Smooth muscle cell (in vitro differentiated cells): ENCODE measurements around the gene ZNF581. TPM values are rescaled to one million over a fixed set of nuclear protein-coding genes. Genes with fewer than 3 reads are reported as not detected.

Experiments
- DNase-seq: peaks from one replicate; lab custom pipeline; 2025; ENCODE audit not compliant: unreplicated experiment; lab: John Stamatoyannopoulos, UW
- H2AFZ ChIP-seq: fragments of 200-600 bp; sonication (generic); 2 replicates; pipeline ENCODE4 v1.6.0; 2016; ENCODE audit warnings: antibody characterized with exemption, low read depth, mild to moderate bottlenecking
- H3F3A ChIP-seq: fragments of 200-600 bp; sonication (generic); 2 replicates; pipeline ENCODE4 v1.6.0; 2017; ENCODE audit warnings: antibody characterized with exemption, low read depth
- H3K27ac ChIP-seq: fragments of 200-600 bp; sonication (generic); 2 replicates; pipeline ENCODE4 v1.5.1; 2016; ENCODE audit warnings: low read depth, mild to moderate bottlenecking
- H3K27me3 ChIP-seq: fragments of 200-600 bp; sonication (generic); 2 replicates; pipeline ENCODE4 v1.6.1; 2016; ENCODE audit warnings: low read depth, mild to moderate bottlenecking
- H3K36me3 ChIP-seq: fragments of 200-600 bp; sonication (generic); 2 replicates; pipeline ENCODE4 v1.5.1; 2016; ENCODE audit warnings: low read depth
- H3K4me1 ChIP-seq: fragments of 200-600 bp; sonication (generic); 2 replicates; pipeline ENCODE4 v1.5.1; 2016; ENCODE audit warnings: low read depth
- H3K4me2 ChIP-seq: fragments of 200-600 bp; sonication (generic); 2 replicates; pipeline ENCODE4 v1.6.0; 2016; ENCODE audit warnings: mild to moderate bottlenecking
- H3K4me3 ChIP-seq: fragments of 200-600 bp; sonication (generic); 2 replicates; pipeline ENCODE4 v1.5.1; 2016; ENCODE audit warnings: mild to moderate bottlenecking
- H3K79me2 ChIP-seq: fragments of 200-600 bp; sonication (generic); 2 replicates; pipeline ENCODE4 v1.6.0; 2016; ENCODE audit warnings: low read depth, mild to moderate bottlenecking
- H3K9ac ChIP-seq: fragments of 200-600 bp; sonication (generic); 2 replicates; pipeline ENCODE4 v1.6.0; 2016; ENCODE audit warnings: low read depth
- H3K9me3 ChIP-seq: fragments of 200-600 bp; sonication (generic); replicated peaks from 2 replicates; pipeline ENCODE4 v1.5.1; 2016; ENCODE audit warnings: low read depth
- H4K20me1 ChIP-seq: fragments of 200-600 bp; sonication (generic); 2 replicates; pipeline ENCODE4 v1.6.0; 2016; ENCODE audit warnings: low read depth
- CTCF ChIP-seq: fragments of 200-600 bp; sonication (generic); IDR thresholded peaks from 2 replicates; pipeline ENCODE4 v1.5.1; 2017; ENCODE audit warnings: borderline replicate concordance, mild to moderate bottlenecking, antibody characterized with exemption; ENCODE audit not compliant: insufficient read depth, poor library complexity, severe bottlenecking
- WGBS: methylation state at CpG from one replicate; pipeline ENCODE4 v1.1.7; 2016; ENCODE audit warnings: low lambda C conversion rate; 5-methylcytosine and 5-hydroxymethylcytosine counted together
- polyA plus RNA-seq: library from polyadenylated mRNA; unstranded; fragments of >200 nt; fragmentation: Nextera tagmentation; extraction: Ambion mirVana; gene quantifications from 2 replicates; pipeline ENCODE4 v1.2.1, GENCODE V29; 2016
- total RNA-seq: library from RNA; depleted of rRNA; stranded (reverse); fragments of >200 nt; gene quantifications from 2 replicates; pipeline ENCODE4 v1.2.3, GENCODE V29; 2014

ZNF581 gene
- total and polyA plus RNA-seq, 2 experiments from 2014 or later: 10.0 to 21.4 TPM

- Histone ChIP-seq H2AFZ (no peak overlapping the region), H3K27ac (peak overlapping the region; percentile 62), H3K9me3 (no peaks in the 10 kb centered on the region), H4K20me1 (no peaks in the 10 kb centered on the region), H3F3A (peaks cover 15% of the 10 kb centered on the region), H3K79me2 (peaks cover 46% of the 10 kb centered on the region), H3K36me3 (no peaks in the 10 kb centered on the region), H3K4me3 (peak overlapping the region; percentile 79), H3K4me2 (peak overlapping the region; percentile 97), H3K27me3 (no peaks in the 10 kb centered on the region), H3K9ac (peak overlapping the region; percentile 79), H3K4me1 (peaks cover 22% of the 10 kb centered on the region)
- no peak for DNase-seq
- WGBS: 67% methylated on average over 9 of the region's 12 CpGs
- TF ChIP-seq CTCF: no peak
Observed at GRCh38 chr19:55644191-55644833, 863 bp downstream of the ZNF581 start.

GRCh38 chr19:55644842-55645511 lies 1.5 kb downstream of the ZNF581 start:
- TF ChIP-seq CTCF: no peak
- peak overlapping the region; percentile 79 for H3K4me3 ChIP-seq
- peaks cover 45% of the 10 kb centered on the region for H3K79me2 ChIP-seq
- H3K27ac ChIP-seq: no peak overlapping the region
- H3K36me3 ChIP-seq: no peaks in the 10 kb centered on the region
- no peak for DNase-seq
- H4K20me1 ChIP-seq: no peaks in the 10 kb centered on the region
- H3K4me2 ChIP-seq: peak overlapping the region; percentile 97
- H3K4me1 ChIP-seq: peaks cover 22% of the 10 kb centered on the region
- H2AFZ ChIP-seq: no peak overlapping the region
- H3K9me3 ChIP-seq: no peaks in the 10 kb centered on the region
- no peak overlapping the region for H3K9ac ChIP-seq
- H3F3A ChIP-seq: peaks cover 12% of the 10 kb centered on the region
- H3K27me3 ChIP-seq: no peaks in the 10 kb centered on the region
- 94% methylated on average over 28 of the region's 28 CpGs for WGBS

- WGBS: 92% methylated on average over 5 of the region's 5 CpGs
- no peak for DNase-seq
- peaks cover 12% of the 10 kb centered on the region for H3F3A ChIP-seq
- no peaks in the 10 kb centered on the region for H3K36me3 ChIP-seq
- H3K79me2 ChIP-seq: peaks cover 45% of the 10 kb centered on the region
- H3K4me3 ChIP-seq: no peak overlapping the region
- H4K20me1 ChIP-seq: no peaks in the 10 kb centered on the region
- no peaks in the 10 kb centered on the region for H3K27me3 ChIP-seq
- no peaks in the 10 kb centered on the region for H3K9me3 ChIP-seq
- H3K27ac ChIP-seq: no peak overlapping the region
- H3K4me2 ChIP-seq: no peak overlapping the region
- no peak overlapping the region for H2AFZ ChIP-seq
- no peak for TF ChIP-seq CTCF
- H3K9ac ChIP-seq: no peak overlapping the region
- peaks cover 21% of the 10 kb centered on the region for H3K4me1 ChIP-seq
Observed at GRCh38 chr19:55645512-55645881, 2.0 kb downstream of the ZNF581 start.
